CD14-positive monocyte (primary cell): Measurements from ENCODE around the gene TMTC1. TPM values are rescaled to one million over a fixed set of nuclear protein-coding genes. Genes with fewer than 3 reads are reported as not detected.
A peak's percentile ranks its signal among the peaks of the same experiment; 100 is the strongest.

Experiments
- DNase-seq, 3 donors: peaks; one replicate each; pipeline ENCODE4 v3.0.0-alpha.2; 2011 to 2022
- H2AFZ ChIP-seq: 2 replicates; pipeline ENCODE4 v1.6.0; 2012; ENCODE audit warnings: mild to moderate bottlenecking, low read depth, low read length, inconsistent platforms; ENCODE audit not compliant: insufficient read depth, poor library complexity, severe bottlenecking
- H3K27ac ChIP-seq, 2 donors: 1 replicate in 1 of 2; 2 replicates in 1 of 2; pipeline ENCODE4 v1.5.1; 2012 to 2013; ENCODE audit warnings: low read length in 2 of 2, control low read depth in 1 of 2, inconsistent platforms in 1 of 2, low read depth in 1 of 2, mild to moderate bottlenecking in 1 of 2
- H3K27me3 ChIP-seq, 2 donors: one replicate each; pipeline versions ENCODE4 v1.6.0 to v1.6.1; 2011 to 2013; ENCODE audit warnings: low read length in 2 of 2; ENCODE audit not compliant: control insufficient read depth in 2 of 2, insufficient read depth in 2 of 2
- H3K36me3 ChIP-seq, 2 donors: replicated peaks in 1 of 2; 1 replicate in 1 of 2; 2 replicates in 1 of 2; pipeline versions ENCODE4 v1.5.1 to v1.6.1; 2012 to 2013; ENCODE audit warnings: low read length in 2 of 2, control low read depth in 1 of 2, inconsistent platforms in 1 of 2, mild to moderate bottlenecking in 1 of 2; ENCODE audit not compliant: insufficient read depth in 2 of 2, control insufficient read depth in 1 of 2
- H3K4me1 ChIP-seq, 2 donors: 1 replicate in 1 of 2; 2 replicates in 1 of 2; pipeline versions ENCODE4 v1.5.1 to v1.6.1; 2012 to 2013; ENCODE audit warnings: low read length in 2 of 2, control low read depth in 1 of 2, inconsistent platforms in 1 of 2, mild to moderate bottlenecking in 1 of 2, moderate library complexity in 1 of 2; ENCODE audit not compliant: insufficient read depth in 2 of 2, control insufficient read depth in 1 of 2
- H3K4me2 ChIP-seq: replicated peaks from 2 replicates; pipeline ENCODE3; 2012; ENCODE audit warnings: low read length, moderate library complexity, mild to moderate bottlenecking; ENCODE audit not compliant: poor library complexity, severe bottlenecking; ENCODE audit errors: extremely low read depth
- H3K4me3 ChIP-seq, 3 experiments: fragments of 200-600 bp in 1 of 3; sonication (generic) in 1 of 3; replicated peaks in 1 of 3; 1 replicate in 2 of 3; 2 replicates in 1 of 3; pipeline ENCODE4 v1.5.1; 2011 to 2013; ENCODE audit warnings: low read length in 3 of 3, mild to moderate bottlenecking in 3 of 3, control low read depth in 2 of 3, low read depth in 2 of 3, inconsistent platforms in 1 of 3, moderate library complexity in 1 of 3
- H3K79me2 ChIP-seq: 2 replicates; pipeline ENCODE4 v1.6.0; 2012; ENCODE audit warnings: mild to moderate bottlenecking, control low read depth, inconsistent platforms, low read length, moderate library complexity; ENCODE audit not compliant: insufficient read depth
- H3K9ac ChIP-seq: 2 replicates; pipeline ENCODE4 v1.6.0; 2017; ENCODE audit warnings: low read length, mild to moderate bottlenecking; ENCODE audit not compliant: insufficient read depth, poor library complexity, severe bottlenecking
- H3K9me3 ChIP-seq, 2 donors: replicated peaks in 1 of 2; 1 replicate in 1 of 2; 2 replicates in 1 of 2; pipeline versions ENCODE4 v1.5.1 to v1.6.1; 2012 to 2013; ENCODE audit warnings: low read length in 2 of 2, control low read depth in 1 of 2; ENCODE audit not compliant: control insufficient read depth in 1 of 2, insufficient read depth in 1 of 2
- H4K20me1 ChIP-seq: 2 replicates; pipeline ENCODE4 v1.6.0; 2012; ENCODE audit warnings: mild to moderate bottlenecking, low read length, control low read depth, moderate library complexity; ENCODE audit not compliant: insufficient read depth
- H3K27ac Mint-ChIP-seq, 7 donors: one replicate each; pipeline ENCODE4 v1.8.0; 2020; ENCODE audit warnings: mild to moderate bottlenecking in 7 of 7, mixed read lengths in 7 of 7, moderate library complexity in 6 of 7, inconsistent platforms in 2 of 7
- H3K27me3 Mint-ChIP-seq, 3 donors: one replicate each; pipeline ENCODE4 v1.8.0; 2021 to 2022; ENCODE audit warnings: low read depth in 3 of 3, mild to moderate bottlenecking in 3 of 3, mixed read lengths in 3 of 3, moderate library complexity in 3 of 3, inconsistent platforms in 1 of 3
- H3K36me3 Mint-ChIP-seq, 2 donors: one replicate each; pipeline ENCODE4 v1.8.0; 2020; ENCODE audit warnings: mixed read lengths in 2 of 2, inconsistent platforms in 1 of 2, mild to moderate bottlenecking in 1 of 2
- H3K4me1 Mint-ChIP-seq: one replicate; pipeline ENCODE4 v1.8.0; 2020; ENCODE audit warnings: mild to moderate bottlenecking, mixed read lengths
- H3K4me3 Mint-ChIP-seq, 2 donors: one replicate each; pipeline ENCODE4 v1.8.0; 2020; ENCODE audit warnings: mild to moderate bottlenecking in 2 of 2, mixed read lengths in 2 of 2, moderate library complexity in 1 of 2
- H3K9me3 Mint-ChIP-seq, 7 donors: one replicate each; pipeline ENCODE4 v1.8.0; 2020 to 2022; ENCODE audit warnings: mixed read lengths in 7 of 7, mild to moderate bottlenecking in 6 of 7, moderate library complexity in 6 of 7, inconsistent platforms in 2 of 7
- WGBS: methylation state at CpG from one replicate; pipeline ENCODE4 v1.1.5; 2013; ENCODE audit warnings: missing lambda C conversion rate; ENCODE audit not compliant: insufficient coverage; 5-methylcytosine and 5-hydroxymethylcytosine counted together
- intact Hi-C, 2 donors: fragments of 100-400 bp; cut with micrococcal nuclease; formaldehyde crosslinking; loops; one replicate each; pipeline versions ENCODE4 v1.15.0 to v1.15.1; 2023
- polyA plus RNA-seq, 3 donors: library from polyadenylated mRNA; depleted of rRNA in 1 of 3; unstranded in 2 of 3; stranded (reverse) in 1 of 3; fragments of 300-500 nt in 2 of 3; fragments of >200 nt in 1 of 3; fragmentation: Illumina TruSeq in 2 of 3; gene quantifications; 1 replicate in 2 of 3; 2 replicates in 1 of 3; pipeline ENCODE4 v1.2.3, GENCODE V29; 2012 to 2021
- TF ChIP-seq, protein P1 (sequence below): fragments of 200-600 bp; IDR thresholded peaks from one replicate; pipeline ENCODE4 v1.8.0; 2022; ENCODE audit warnings: antibody characterized with exemption, mild to moderate bottlenecking

TMTC1 gene
- polyA plus RNA-seq, 3 donors = 0.57 to 5.6 (median 2.1) TPM

DNA sequence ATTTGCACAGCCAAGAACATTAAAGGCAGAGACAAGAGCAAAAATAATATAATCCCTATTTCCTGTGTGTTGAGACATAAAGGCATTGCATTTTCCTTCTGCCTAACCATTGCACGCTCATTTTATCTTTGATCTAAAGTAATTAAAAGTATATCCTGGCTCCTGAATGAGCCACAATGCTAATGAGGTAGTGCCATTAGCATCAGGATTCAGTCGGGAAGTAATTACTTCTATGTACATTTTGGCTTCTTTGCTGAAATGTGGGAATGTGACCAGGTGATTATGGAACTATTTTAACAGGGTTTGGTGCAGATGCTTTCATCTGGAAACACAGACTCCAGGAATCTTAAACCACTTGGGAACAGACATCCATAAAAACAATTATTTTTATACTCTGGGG lies 77.4 kb downstream of the TMTC1 start:
- Mint-ChIP-seq H3K9me3 (peaks cover 0 to 9% (median 0%) of the 10 kb centered on the region in 7 donors), H3K27ac (no peak overlapping the region), H3K4me1 (peaks cover 4% of the 10 kb centered on the region), H3K27me3 (peaks cover 2 to 5% (median 5%) of the 10 kb centered on the region in 3 donors), H3K4me3 (no peak overlapping the region), H3K36me3 (peaks cover 0 to 20% of the 10 kb centered on the region in 2 donors)
- TF ChIP-seq, protein P1, sequence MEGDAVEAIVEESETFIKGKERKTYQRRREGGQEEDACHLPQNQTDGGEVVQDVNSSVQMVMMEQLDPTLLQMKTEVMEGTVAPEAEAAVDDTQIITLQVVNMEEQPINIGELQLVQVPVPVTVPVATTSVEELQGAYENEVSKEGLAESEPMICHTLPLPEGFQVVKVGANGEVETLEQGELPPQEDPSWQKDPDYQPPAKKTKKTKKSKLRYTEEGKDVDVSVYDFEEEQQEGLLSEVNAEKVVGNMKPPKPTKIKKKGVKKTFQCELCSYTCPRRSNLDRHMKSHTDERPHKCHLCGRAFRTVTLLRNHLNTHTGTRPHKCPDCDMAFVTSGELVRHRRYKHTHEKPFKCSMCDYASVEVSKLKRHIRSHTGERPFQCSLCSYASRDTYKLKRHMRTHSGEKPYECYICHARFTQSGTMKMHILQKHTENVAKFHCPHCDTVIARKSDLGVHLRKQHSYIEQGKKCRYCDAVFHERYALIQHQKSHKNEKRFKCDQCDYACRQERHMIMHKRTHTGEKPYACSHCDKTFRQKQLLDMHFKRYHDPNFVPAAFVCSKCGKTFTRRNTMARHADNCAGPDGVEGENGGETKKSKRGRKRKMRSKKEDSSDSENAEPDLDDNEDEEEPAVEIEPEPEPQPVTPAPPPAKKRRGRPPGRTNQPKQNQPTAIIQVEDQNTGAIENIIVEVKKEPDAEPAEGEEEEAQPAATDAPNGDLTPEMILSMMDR = no peak
- WGBS = no CpG with 5 or more reads among the region's 2 CpGs
- intact Hi-C loops = no loop called here
- Histone ChIP-seq H3K79me2 (no peaks in the 10 kb centered on the region), H3K27ac (no peak overlapping the region), H3K4me1 (peaks cover 6 to 10% of the 10 kb centered on the region in 2 donors), H3K4me2 (no peak overlapping the region), H3K36me3 (no peaks in the 10 kb centered on the region), H3K4me3 (no peak overlapping the region), H3K9me3 (no peaks in the 10 kb centered on the region), H2AFZ (no peak overlapping the region), H3K27me3 (peaks cover 0 to 2% of the 10 kb centered on the region in 2 donors), H3K9ac (no peak overlapping the region), H4K20me1 (no peaks in the 10 kb centered on the region)
- DNase-seq = no peak

DNA sequence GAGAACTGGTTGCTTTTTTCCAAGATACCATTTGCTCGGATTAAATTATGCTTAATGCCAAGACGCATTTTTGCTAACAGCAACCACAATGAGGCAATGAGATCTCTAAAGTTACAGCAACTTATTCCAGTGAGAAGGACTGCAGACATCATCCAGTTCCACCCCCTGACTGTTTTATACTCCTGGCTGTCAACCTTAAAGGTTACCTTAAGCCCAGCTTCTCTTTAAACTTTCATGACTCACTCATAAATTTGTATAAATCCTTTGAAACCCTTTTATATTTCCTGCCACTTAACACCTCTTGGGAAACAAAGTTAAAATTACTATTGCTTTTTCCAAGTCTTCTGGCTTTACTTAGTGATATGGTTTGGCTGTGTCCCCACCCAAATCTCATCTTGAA lies 80.2 kb downstream of the TMTC1 start:
- no peak overlapping the region for H2AFZ ChIP-seq
- no peak overlapping the region for H3K4me2 ChIP-seq
- DNase-seq = no peak
- no peaks in the 10 kb centered on the region for H3K9me3 ChIP-seq
- H3K9ac ChIP-seq = no peak overlapping the region
- Mint-ChIP-seq H3K27me3 (peaks cover 4 to 7% (median 5%) of the 10 kb centered on the region in 3 donors), H3K4me3 (no peak overlapping the region), H3K9me3 (peaks cover 0 to 6% (median 0%) of the 10 kb centered on the region in 7 donors), H3K36me3 (peaks cover 0 to 25% of the 10 kb centered on the region in 2 donors), H3K4me1 (peaks cover 4% of the 10 kb centered on the region), H3K27ac (peak overlapping the region in 1 of 7 donors; percentile 74)
- H3K4me3 ChIP-seq = no peak overlapping the region
- WGBS = 86% methylated on average over 1 of the region's 2 CpGs
- no peak overlapping the region for H3K27ac ChIP-seq
- peaks cover 6 to 10% of the 10 kb centered on the region in 2 donors for H3K4me1 ChIP-seq
- H3K27me3 ChIP-seq = peaks cover 0 to 2% of the 10 kb centered on the region in 2 donors
- no peaks in the 10 kb centered on the region for H3K79me2 ChIP-seq
- TF ChIP-seq, protein P1 = no peak
- intact Hi-C loops = no loop called here
- H4K20me1 ChIP-seq = no peaks in the 10 kb centered on the region
- no peaks in the 10 kb centered on the region for H3K36me3 ChIP-seq
